Stomach (tissue), 4 donors: Measurements from ENCODE around the gene LTA.

ENCODE experiments used
- EP300 ChIP-seq: sonication (generic); formaldehyde crosslinking; IDR thresholded peaks from one replicate; pipeline ENCODE4 v1.6.1; 2017; ENCODE audit warnings: antibody characterized with exemption
- POLR2A ChIP-seq, 4 donors: fragments of 450-650 bp; IDR thresholded peaks; one replicate each; pipeline ENCODE4 v1.6.1; 2016; ENCODE audit warnings: antibody characterized with exemption in 4 of 4, control low read depth in 2 of 4, mild to moderate bottlenecking in 1 of 4, moderate library complexity in 1 of 4
- POLR2AphosphoS5 ChIP-seq, 3 donors: sonication (generic); formaldehyde crosslinking; IDR thresholded peaks; one replicate each; pipeline ENCODE4 v1.6.1; 2016; ENCODE audit warnings: antibody characterized with exemption in 3 of 3
- TF ChIP-seq, protein P1 (sequence below), 7 experiments: fragments of 450-650 bp in 4 of 7; fragments of 200-600 bp in 3 of 7; sonication (generic) in 3 of 7; IDR thresholded peaks; one replicate each; pipeline ENCODE4 v1.5.1; 2016 to 2019; ENCODE audit warnings: antibody characterized with exemption in 7 of 7, control low read depth in 2 of 7, mild to moderate bottlenecking in 1 of 7

DNA sequence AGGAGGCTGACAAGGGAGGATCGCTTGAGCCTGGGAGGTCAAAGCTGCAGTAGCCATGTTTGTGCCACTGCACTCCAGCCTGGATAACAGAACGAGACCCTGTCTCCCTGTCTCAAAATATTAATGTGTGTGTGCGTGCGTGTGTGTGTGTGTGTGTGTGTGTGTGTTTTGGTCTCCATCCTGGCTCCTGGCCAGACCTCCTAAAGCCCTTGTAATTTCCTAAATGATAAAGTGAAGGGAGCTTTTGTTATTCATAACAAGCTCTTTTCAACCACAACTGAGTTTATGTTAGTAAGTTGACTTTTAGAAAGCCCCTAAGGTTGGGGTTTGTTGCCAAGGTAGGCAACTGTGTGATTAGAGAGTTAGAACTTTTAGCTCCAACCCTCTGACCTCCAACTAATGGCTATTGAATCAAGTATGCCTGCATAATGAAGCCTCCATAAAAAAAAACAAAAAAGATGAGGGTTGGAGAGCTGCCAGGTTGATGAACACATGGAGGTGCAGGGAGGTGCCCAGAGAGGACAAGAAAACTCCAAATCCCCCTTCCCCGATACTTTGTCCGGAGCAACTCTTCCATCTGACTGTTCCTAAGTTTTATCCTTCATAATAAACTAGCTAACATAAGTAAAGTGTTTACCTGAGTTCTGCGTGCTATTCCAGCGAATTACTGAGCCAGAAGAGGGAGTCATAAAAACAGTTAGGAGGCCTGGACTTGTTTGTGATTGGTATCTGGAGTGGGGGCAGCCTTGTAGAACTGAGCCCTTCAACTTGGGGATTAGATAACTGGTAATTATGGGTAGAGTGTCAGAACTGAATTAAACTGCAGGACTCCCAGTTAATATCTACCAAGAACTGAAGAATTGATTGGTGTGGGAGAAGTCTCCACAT lies 37.7 kb downstream of the LTA start:
- TF ChIP-seq, protein P1, sequence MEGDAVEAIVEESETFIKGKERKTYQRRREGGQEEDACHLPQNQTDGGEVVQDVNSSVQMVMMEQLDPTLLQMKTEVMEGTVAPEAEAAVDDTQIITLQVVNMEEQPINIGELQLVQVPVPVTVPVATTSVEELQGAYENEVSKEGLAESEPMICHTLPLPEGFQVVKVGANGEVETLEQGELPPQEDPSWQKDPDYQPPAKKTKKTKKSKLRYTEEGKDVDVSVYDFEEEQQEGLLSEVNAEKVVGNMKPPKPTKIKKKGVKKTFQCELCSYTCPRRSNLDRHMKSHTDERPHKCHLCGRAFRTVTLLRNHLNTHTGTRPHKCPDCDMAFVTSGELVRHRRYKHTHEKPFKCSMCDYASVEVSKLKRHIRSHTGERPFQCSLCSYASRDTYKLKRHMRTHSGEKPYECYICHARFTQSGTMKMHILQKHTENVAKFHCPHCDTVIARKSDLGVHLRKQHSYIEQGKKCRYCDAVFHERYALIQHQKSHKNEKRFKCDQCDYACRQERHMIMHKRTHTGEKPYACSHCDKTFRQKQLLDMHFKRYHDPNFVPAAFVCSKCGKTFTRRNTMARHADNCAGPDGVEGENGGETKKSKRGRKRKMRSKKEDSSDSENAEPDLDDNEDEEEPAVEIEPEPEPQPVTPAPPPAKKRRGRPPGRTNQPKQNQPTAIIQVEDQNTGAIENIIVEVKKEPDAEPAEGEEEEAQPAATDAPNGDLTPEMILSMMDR (IDR thresholded peaks at IDR 0.05): no peak
- no peak for TF ChIP-seq EP300
- no peak for TF ChIP-seq POLR2A (IDR thresholded peaks at IDR 0.05)
- TF ChIP-seq POLR2AphosphoS5 (IDR thresholded peaks at IDR 0.05): no peak
